NCI-H2171 (cell line): ENCODE data around the gene RRP12.

ENCODE experiments used
- DNase-seq: peaks from one replicate; lab custom pipeline; 2025; lab: John Stamatoyannopoulos, UW

Gene RRP12

DNA sequence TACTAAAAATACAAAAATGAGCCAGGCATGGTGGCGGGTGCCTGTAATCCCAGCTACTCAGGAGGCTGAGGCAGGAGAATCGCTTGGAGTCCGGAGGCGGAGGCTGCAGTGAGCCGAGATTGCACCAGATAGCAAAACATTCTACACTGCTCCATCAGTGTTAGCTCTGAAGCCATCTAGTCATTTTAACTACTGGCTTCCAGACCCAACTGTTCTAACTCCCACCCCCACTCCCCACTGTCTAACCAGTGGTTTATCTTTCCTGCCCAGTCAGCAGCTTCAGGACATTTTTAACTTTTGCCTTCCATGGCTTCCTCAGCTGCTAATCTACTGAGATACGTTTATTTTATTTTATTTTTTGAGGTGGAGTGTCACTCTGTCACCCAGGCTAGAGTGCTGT is 88.2 kb downstream of the RRP12 start:
- DNase-seq: no peak

DNA sequence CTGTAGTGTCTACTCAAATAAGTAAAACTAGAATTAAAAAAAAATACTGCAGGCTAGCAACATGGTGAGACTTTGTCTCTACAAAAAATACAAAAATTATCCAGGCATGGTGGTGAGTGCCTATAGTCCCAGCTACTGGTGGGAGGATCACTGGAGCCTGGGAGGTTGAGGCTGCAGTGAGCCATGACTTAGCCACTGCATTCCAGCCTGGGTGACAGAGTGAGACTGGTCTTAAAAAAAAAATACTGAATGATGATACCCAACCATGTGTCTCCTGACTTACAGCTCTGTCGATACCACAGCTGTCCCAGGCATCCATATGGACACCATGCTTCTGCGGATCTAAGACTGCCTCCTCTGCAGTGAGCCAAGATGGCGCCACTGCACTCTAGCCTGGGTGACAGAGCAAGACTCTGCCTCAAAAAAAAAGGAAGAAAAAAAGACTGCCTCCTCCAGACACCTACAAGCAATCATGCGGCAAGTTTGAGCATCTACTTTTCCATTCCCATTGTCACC is 90.0 kb downstream of the RRP12 start:
- DNase-seq: no peak

DNA sequence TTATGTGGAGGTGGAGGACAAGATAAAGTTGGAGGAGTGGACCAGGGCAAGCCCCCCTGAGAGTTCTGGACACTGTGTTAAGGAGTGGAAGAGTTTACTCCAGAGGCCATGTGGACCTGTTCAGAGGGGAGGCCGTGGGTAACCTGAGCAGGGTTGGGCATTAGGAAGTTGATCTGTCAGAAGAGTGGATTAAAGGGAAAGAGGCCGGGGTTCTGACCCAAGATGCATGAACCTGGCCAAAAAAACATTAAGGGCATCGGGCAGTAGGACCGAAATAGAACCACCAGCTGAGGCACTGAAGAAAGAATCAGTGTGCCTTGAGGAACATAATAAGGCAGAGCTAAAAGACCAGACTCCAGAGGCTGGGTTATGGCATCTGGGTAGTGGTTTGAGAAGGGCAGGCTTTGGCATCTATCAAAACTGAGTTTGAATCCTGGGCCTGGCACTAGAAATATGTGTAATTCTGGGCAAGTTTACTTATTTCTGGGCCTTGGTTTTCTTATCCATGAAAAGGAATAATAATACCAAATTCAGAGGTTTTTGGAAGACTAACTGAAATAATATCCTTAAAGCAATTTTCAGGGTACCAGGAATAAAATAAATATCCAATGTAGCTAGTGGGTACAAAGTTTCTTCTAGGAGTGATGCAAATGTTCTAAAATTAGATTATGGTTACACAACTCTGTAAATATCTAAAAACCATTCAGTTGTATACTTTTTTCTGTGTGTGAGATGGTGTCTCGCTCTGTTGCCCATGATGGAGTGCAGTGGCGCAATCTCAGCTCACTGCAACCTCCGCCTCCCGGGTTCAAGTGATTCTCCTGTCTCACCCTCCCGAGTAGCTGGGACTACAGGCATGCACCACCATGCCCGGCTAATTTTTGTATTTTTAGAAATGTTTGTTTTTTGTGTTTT is 93.0 kb downstream of the RRP12 start:
- no peak for DNase-seq

DNA sequence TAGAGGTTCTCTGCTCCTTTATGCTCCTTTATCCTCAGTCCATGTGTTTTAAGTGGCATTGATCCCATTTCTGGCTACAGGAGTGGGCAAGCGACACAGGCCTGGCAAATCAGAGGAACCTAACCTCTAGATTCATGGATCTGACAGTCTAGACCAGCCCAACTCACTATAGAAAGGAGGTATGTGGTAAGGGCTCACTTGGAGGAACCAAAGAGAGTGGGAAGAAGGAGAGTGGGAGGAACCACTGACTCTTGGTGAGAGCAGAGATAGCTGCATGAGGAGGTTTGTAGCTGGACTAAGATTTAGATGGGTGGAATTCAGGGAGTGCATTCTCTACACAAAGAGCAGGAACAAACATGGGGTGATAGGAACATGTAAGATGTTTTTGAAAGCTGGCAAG is 93.7 kb downstream of the RRP12 start:
- no peak for DNase-seq
